GM23338 (cell line): ENCODE results near the gene ADAMTS17. TPM values are rescaled to one million over a fixed set of nuclear protein-coding genes. Genes with fewer than 3 reads are reported as not detected.

Experiments
- ATAC-seq: fragments of 200-7000 bp; cut with Tn5 transposase; 3 replicates; pipeline ENCODE4 v1.9.1; 2020
- DNase-seq: peaks from one replicate; pipeline ENCODE4 v3.0.0-alpha.2; 2015; ENCODE audit warnings: low spot score
- H2AFZ ChIP-seq: fragments of 200-600 bp; sonication (generic); 2 replicates; pipeline ENCODE4 v1.8.0; 2016; ENCODE audit warnings: antibody characterized with exemption, mild to moderate bottlenecking, moderate library complexity
- H3F3A ChIP-seq: fragments of 200-600 bp; sonication (generic); replicated peaks from 2 replicates; pipeline ENCODE4 v1.8.0; 2017; ENCODE audit warnings: antibody characterized with exemption, mixed run types, low read depth
- H3K27ac ChIP-seq: fragments of 200-600 bp; sonication (generic); 2 replicates; pipeline ENCODE4 v1.6.1; 2016; ENCODE audit warnings: low read depth
- H3K27me3 ChIP-seq: fragments of 200-600 bp; sonication (generic); 2 replicates; pipeline ENCODE4 v1.8.0; 2016; ENCODE audit warnings: mild to moderate bottlenecking, mixed run types, moderate library complexity; ENCODE audit not compliant: insufficient read depth
- H3K36me3 ChIP-seq: fragments of 200-600 bp; sonication (generic); 2 replicates; pipeline ENCODE4 v1.8.0; 2016; ENCODE audit warnings: mild to moderate bottlenecking; ENCODE audit not compliant: insufficient read depth
- H3K4me1 ChIP-seq: fragments of 200-600 bp; sonication (generic); 2 replicates; pipeline ENCODE4 v1.8.0; 2016; ENCODE audit warnings: mild to moderate bottlenecking, moderate library complexity; ENCODE audit not compliant: insufficient read depth
- H3K4me2 ChIP-seq: fragments of 200-600 bp; sonication (generic); 2 replicates; pipeline ENCODE4 v1.7.1; 2017; ENCODE audit warnings: mixed run types
- H3K4me3 ChIP-seq: fragments of 200-600 bp; sonication (generic); 2 replicates; pipeline ENCODE4 v1.6.1; 2016; ENCODE audit warnings: mixed run types
- H3K79me2 ChIP-seq: fragments of 200-600 bp; sonication (generic); replicated peaks from 2 replicates; pipeline ENCODE4 v1.8.0; 2017; ENCODE audit warnings: mild to moderate bottlenecking; ENCODE audit not compliant: insufficient read depth
- H3K9me2 ChIP-seq: fragments of 200-600 bp; sonication (generic); 2 replicates; pipeline ENCODE4 v1.8.0; 2017; ENCODE audit not compliant: insufficient read depth
- H4K20me1 ChIP-seq: fragments of 200-600 bp; sonication (generic); replicated peaks from 2 replicates; pipeline ENCODE4 v1.8.0; 2017; ENCODE audit warnings: mild to moderate bottlenecking; ENCODE audit not compliant: insufficient read depth
- H3K27ac Mint-ChIP-seq: 2 replicates; pipeline ENCODE4 v1.8.0; 2020; ENCODE audit warnings: inconsistent platforms, mild to moderate bottlenecking, moderate library complexity, mixed read lengths
- H3K27me3 Mint-ChIP-seq: 3 replicates; pipeline ENCODE4 v1.8.0; 2022; ENCODE audit warnings: low read depth, mild to moderate bottlenecking, moderate library complexity, mixed read lengths, inconsistent platforms; ENCODE audit not compliant: insufficient read depth, poor library complexity
- H3K36me3 Mint-ChIP-seq: 3 replicates; pipeline ENCODE4 v1.8.0; 2021; ENCODE audit warnings: low read depth, mild to moderate bottlenecking, inconsistent platforms, moderate library complexity, mixed read lengths
- H3K4me1 Mint-ChIP-seq: 3 replicates; pipeline ENCODE4 v1.8.0; 2020; ENCODE audit warnings: mild to moderate bottlenecking, inconsistent platforms, mixed read lengths
- H3K4me3 Mint-ChIP-seq: 3 replicates; pipeline ENCODE4 v1.8.0; 2021; ENCODE audit warnings: moderate library complexity, mild to moderate bottlenecking, inconsistent platforms, mixed read lengths
- H3K9me3 Mint-ChIP-seq: 3 replicates; pipeline ENCODE4 v1.8.0; 2020; ENCODE audit warnings: moderate library complexity, mild to moderate bottlenecking, inconsistent platforms, mixed read lengths
- CREB1 ChIP-seq: fragments of 250-450 bp; sonication (Bioruptor Pico); IDR thresholded peaks from 2 replicates; pipeline ENCODE4 v1.5.0; 2020; ENCODE audit warnings: low read depth, mild to moderate bottlenecking, moderate library complexity
- ETS1 ChIP-seq: IDR thresholded peaks from 2 replicates; pipeline ENCODE4 v1.6.1; 2016; ENCODE audit warnings: antibody characterized with exemption
- EZH2 ChIP-seq: fragments of 200-600 bp; sonication (generic); IDR thresholded peaks from one replicate; pipeline ENCODE4 v1.8.0; 2017; ENCODE audit warnings: antibody characterized with exemption, mild to moderate bottlenecking, low read depth; ENCODE audit not compliant: unreplicated experiment
- EZH2phosphoT487 ChIP-seq: fragments of 200-600 bp; sonication (generic); IDR thresholded peaks from one replicate; pipeline ENCODE4 v1.8.1; 2018; ENCODE audit warnings: antibody characterized with exemption; ENCODE audit not compliant: unreplicated experiment
- JUNB ChIP-seq: IDR thresholded peaks from one replicate; pipeline ENCODE4 v1.6.1; 2016; ENCODE audit warnings: antibody characterized with exemption; ENCODE audit not compliant: unreplicated experiment
- REST ChIP-seq: IDR thresholded peaks from one replicate; pipeline ENCODE4 v1.6.1; 2018; ENCODE audit warnings: antibody characterized with exemption; ENCODE audit not compliant: unreplicated experiment
- ZNF114 ChIP-seq: fragments of 250-450 bp; sonication (Bioruptor Pico); IDR thresholded peaks from 2 replicates; pipeline ENCODE4 v1.5.0; 2020; ENCODE audit warnings: mild to moderate bottlenecking, moderate library complexity
- ZNF462 ChIP-seq: fragments of 250-450 bp; sonication (Bioruptor Pico); IDR thresholded peaks from 2 replicates; pipeline ENCODE4 v1.5.0; 2020; ENCODE audit warnings: mild to moderate bottlenecking, moderate library complexity
- polyA plus RNA-seq: library from polyadenylated mRNA; unstranded; fragments of >200 nt; fragmentation: Nextera tagmentation; extraction: Ambion mirVana; gene quantifications from 2 replicates; pipeline ENCODE4 v1.2.1, GENCODE V29; 2016
- total RNA-seq: library from RNA; depleted of rRNA; stranded (reverse); fragments of >200 nt; shearing (Covaris generic); gene quantifications from 2 replicates; pipeline ENCODE4 v1.2.3, GENCODE V29; 2014
- TF ChIP-seq, protein P1 (sequence below), 2 experiments: fragments of 200-600 bp in 1 of 2; sonication (generic) in 1 of 2; conservative IDR thresholded peaks; 2 replicates each; pipeline versions ENCODE4 v1.5.1 to v1.6.1; 2016 to 2017; ENCODE audit warnings: antibody characterized with exemption in 2 of 2, low read depth in 2 of 2, mild to moderate bottlenecking in 2 of 2, moderate library complexity in 1 of 2

Gene ADAMTS17
- total and polyA plus RNA-seq, 2 experiments from 2014 or later = 0.60 to 3.8 TPM

- no peak overlapping the region for H3K4me3 ChIP-seq
- H3K4me1 ChIP-seq = no peaks in the 10 kb centered on the region
- no peak overlapping the region for H3K4me2 ChIP-seq
- DNase-seq (no peak), ATAC-seq (no peak)
- H3K27ac ChIP-seq = no peak overlapping the region
- no peaks in the 10 kb centered on the region for H3F3A ChIP-seq
- no peak overlapping the region for H3K27ac Mint-ChIP-seq
- H3K4me1 Mint-ChIP-seq = peaks cover 12% of the 10 kb centered on the region; the same call in 2 of the 3 replicates
- no peaks in the 10 kb centered on the region for H3K9me2 ChIP-seq
- no peaks in the 10 kb centered on the region for H3K79me2 ChIP-seq
- H4K20me1 ChIP-seq = no peaks in the 10 kb centered on the region
- TF ChIP-seq REST (no peak), EZH2phosphoT487 (no peak), EZH2 (no peak), CREB1 (CRISPR knock-in tag) (no peak), JUNB (no peak), ETS1 (no peak)
- TF ChIP-seq, protein P1, sequence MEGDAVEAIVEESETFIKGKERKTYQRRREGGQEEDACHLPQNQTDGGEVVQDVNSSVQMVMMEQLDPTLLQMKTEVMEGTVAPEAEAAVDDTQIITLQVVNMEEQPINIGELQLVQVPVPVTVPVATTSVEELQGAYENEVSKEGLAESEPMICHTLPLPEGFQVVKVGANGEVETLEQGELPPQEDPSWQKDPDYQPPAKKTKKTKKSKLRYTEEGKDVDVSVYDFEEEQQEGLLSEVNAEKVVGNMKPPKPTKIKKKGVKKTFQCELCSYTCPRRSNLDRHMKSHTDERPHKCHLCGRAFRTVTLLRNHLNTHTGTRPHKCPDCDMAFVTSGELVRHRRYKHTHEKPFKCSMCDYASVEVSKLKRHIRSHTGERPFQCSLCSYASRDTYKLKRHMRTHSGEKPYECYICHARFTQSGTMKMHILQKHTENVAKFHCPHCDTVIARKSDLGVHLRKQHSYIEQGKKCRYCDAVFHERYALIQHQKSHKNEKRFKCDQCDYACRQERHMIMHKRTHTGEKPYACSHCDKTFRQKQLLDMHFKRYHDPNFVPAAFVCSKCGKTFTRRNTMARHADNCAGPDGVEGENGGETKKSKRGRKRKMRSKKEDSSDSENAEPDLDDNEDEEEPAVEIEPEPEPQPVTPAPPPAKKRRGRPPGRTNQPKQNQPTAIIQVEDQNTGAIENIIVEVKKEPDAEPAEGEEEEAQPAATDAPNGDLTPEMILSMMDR (conservative IDR thresholded peaks at IDR 0.05; ENCODE audit: low read depth in 2 of 2) = no peak
- peaks cover 18% of the 10 kb centered on the region for H3K9me3 Mint-ChIP-seq
- H3K36me3 ChIP-seq = no peaks in the 10 kb centered on the region
- peaks cover 15% of the 10 kb centered on the region for H3K36me3 Mint-ChIP-seq
- H3K27me3 Mint-ChIP-seq = peaks cover 10% of the 10 kb centered on the region
- no peak overlapping the region for H2AFZ ChIP-seq
- H3K27me3 ChIP-seq = no peaks in the 10 kb centered on the region
- no peak overlapping the region for H3K4me3 Mint-ChIP-seq
Observed at GRCh38 chr15:100049483-100049882, 292.3 kb downstream of the ADAMTS17 start.

DNA sequence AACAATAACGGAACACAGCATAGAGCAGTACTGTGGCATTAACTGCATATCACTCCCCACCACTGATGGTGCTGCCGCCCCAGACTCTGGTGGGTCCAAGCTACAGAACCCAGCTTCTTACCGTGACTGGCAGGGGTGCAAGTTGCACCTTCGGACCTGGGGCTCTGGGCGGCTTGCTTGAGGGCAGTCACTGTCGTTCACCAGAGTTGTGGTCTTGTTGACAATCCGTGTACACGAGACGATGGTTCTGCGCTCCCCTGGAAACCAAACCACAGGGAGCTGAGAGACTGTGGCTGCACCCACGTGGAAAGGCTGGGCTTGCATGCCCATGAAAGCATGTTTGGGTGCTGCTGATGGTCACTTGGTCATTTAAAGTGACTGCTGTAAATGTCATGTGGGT lies 293.0 kb downstream of the ADAMTS17 start:
- peaks cover 18% of the 10 kb centered on the region for H3K9me3 Mint-ChIP-seq
- H3K27ac ChIP-seq = no peak overlapping the region
- H3F3A ChIP-seq = no peaks in the 10 kb centered on the region
- H3K36me3 Mint-ChIP-seq = peaks cover 15% of the 10 kb centered on the region
- no peak overlapping the region for H3K27ac Mint-ChIP-seq
- H3K4me1 ChIP-seq = no peaks in the 10 kb centered on the region
- DNase-seq = no peak
- no peak overlapping the region for H2AFZ ChIP-seq
- peaks cover 8% of the 10 kb centered on the region for H3K27me3 Mint-ChIP-seq
- H3K4me1 Mint-ChIP-seq = peaks cover 12% of the 10 kb centered on the region; the same call in 2 of the 3 replicates
- no peaks in the 10 kb centered on the region for H3K36me3 ChIP-seq
- ATAC-seq = no peak
- no peaks in the 10 kb centered on the region for H4K20me1 ChIP-seq
- no peaks in the 10 kb centered on the region for H3K9me2 ChIP-seq
- no peaks in the 10 kb centered on the region for H3K27me3 ChIP-seq
- H3K79me2 ChIP-seq = no peaks in the 10 kb centered on the region
- H3K4me3 ChIP-seq = no peak overlapping the region
- TF ChIP-seq ZNF462 (CRISPR knock-in tag) = no peak
- TF ChIP-seq EZH2 = no peak
- no peak for TF ChIP-seq EZH2phosphoT487
- TF ChIP-seq ZNF114 (CRISPR knock-in tag) = no peak
- no peak for TF ChIP-seq JUNB
- no peak overlapping the region for H3K4me3 Mint-ChIP-seq
- H3K4me2 ChIP-seq = no peak overlapping the region
